ENCODE measurements around the gene ATP5MC3. TPM values are rescaled to one million over a fixed set of nuclear protein-coding genes. Genes with fewer than 3 reads are reported as not detected.

ATP5MC3 gene
- total and polyA plus RNA-seq, 2 donors (not counting 3 experiments of a cell fraction or from before 2014, with no cell fraction given), result 201 to 452 TPM

GRCh38 chr2:175158894-175159293, 22.6 kb downstream of the ATP5MC3 start:
- CTCF ChIA-PET, result no interaction called here
- Histone ChIP-seq H3K9ac (replicated peaks; ENCODE audit: extremely low read depth, insufficient read depth, low read length) (no peak overlapping the region), H3K4me3 (replicated peaks in 1 of 3; ENCODE audit: insufficient read depth in 1 of 3, low read depth in 1 of 3, low read length in 3 of 3) (no peak overlapping the region), H3K27me3 (ENCODE audit: control insufficient read depth in 2 of 2, insufficient read depth in 2 of 2, low read length in 2 of 2) (no peaks in the 10 kb centered on the region), H3K9me1 (replicated peaks; ENCODE audit: control insufficient read depth, extremely low read depth, insufficient read depth, low read length) (no peaks in the 10 kb centered on the region), H3K4me2 (ENCODE audit: insufficient read depth, low read length) (no peak overlapping the region), H3K36me3 (ENCODE audit: control insufficient read depth in 2 of 2, extremely low read depth in 1 of 2, insufficient read depth in 2 of 2, low read length in 2 of 2) (peaks cover 0 to 3% of the 10 kb centered on the region in 2 experiments), H3K9me3 (replicated peaks; ENCODE audit: control insufficient read depth, insufficient read depth, low read length) (no peaks in the 10 kb centered on the region), H2AFZ (ENCODE audit: low read depth, low read length) (no peak overlapping the region), H4K20me1 (replicated peaks; ENCODE audit: control insufficient read depth, extremely low read depth, insufficient read depth, low read length) (peaks cover 29% of the 10 kb centered on the region), H3K4me1 (ENCODE audit: control insufficient read depth, extremely low read depth, insufficient read depth, low read length) (peaks cover 9% of the 10 kb centered on the region), H3K27ac (ENCODE audit: insufficient read depth, low read depth, low read length) (no peak overlapping the region), H3K79me2 (ENCODE audit: control insufficient read depth, insufficient read depth, low read length) (peaks cover 95% of the 10 kb centered on the region)
- dilution Hi-C loops (cut with MboI; ENCODE audit: extremely low pct_ligation_motif_present, low sequenced_read_pairs), result no loop called here
- POLR2A ChIA-PET, result no interaction called here
- no peak for DNase-seq (ENCODE audit: low read depth, low spot score)
- TF ChIP-seq GATA2 (IDR thresholded peaks at IDR 0.05; ENCODE audit: insufficient read depth, insufficient read length, low read depth, low read length), result no peak
- no peak for FAIRE-seq
- no TSS peak for BruUV-seq (replicated peaks)
- intact Hi-C loops (cut with micrococcal nuclease), result no loop called here

DNA sequence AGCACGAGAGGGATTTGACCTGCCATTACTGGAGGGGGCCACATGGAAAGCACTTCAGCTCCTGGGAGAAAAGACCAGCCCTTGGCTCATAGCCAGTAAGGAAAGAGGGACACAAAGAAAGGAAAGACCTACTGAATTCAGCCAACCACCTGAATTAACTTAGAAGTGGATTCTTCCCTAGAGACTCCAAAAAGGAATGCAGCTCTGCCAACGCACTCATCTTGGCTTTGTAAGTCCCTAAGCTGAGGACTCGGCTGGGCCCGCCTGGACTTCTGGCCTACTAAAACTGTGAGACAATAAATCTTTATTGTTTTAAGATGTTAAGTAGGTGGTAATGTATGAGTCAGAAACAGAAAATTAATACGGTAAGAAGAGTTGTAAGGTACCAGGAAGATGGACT, 25.0 kb downstream of the ATP5MC3 start:
- Histone ChIP-seq H3K9ac (replicated peaks; ENCODE audit: extremely low read depth, insufficient read depth, low read length) (no peak overlapping the region), H2AFZ (ENCODE audit: low read depth, low read length) (no peak overlapping the region), H3K27me3 (ENCODE audit: control insufficient read depth in 2 of 2, insufficient read depth in 2 of 2, low read length in 2 of 2) (no peaks in the 10 kb centered on the region), H3K4me3 (replicated peaks in 1 of 3; ENCODE audit: insufficient read depth in 1 of 3, low read depth in 1 of 3, low read length in 3 of 3) (no peak overlapping the region), H4K20me1 (replicated peaks; ENCODE audit: control insufficient read depth, extremely low read depth, insufficient read depth, low read length) (peaks cover 32% of the 10 kb centered on the region), H3K4me1 (ENCODE audit: control insufficient read depth, extremely low read depth, insufficient read depth, low read length) (peaks cover 18% of the 10 kb centered on the region), H3K9me1 (replicated peaks; ENCODE audit: control insufficient read depth, extremely low read depth, insufficient read depth, low read length) (no peaks in the 10 kb centered on the region), H3K79me2 (ENCODE audit: control insufficient read depth, insufficient read depth, low read length) (peaks cover 96% of the 10 kb centered on the region), H3K36me3 (ENCODE audit: control insufficient read depth in 2 of 2, extremely low read depth in 1 of 2, insufficient read depth in 2 of 2, low read length in 2 of 2) (peaks cover 0 to 3% of the 10 kb centered on the region in 2 experiments), H3K9me3 (replicated peaks; ENCODE audit: control insufficient read depth, insufficient read depth, low read length) (no peaks in the 10 kb centered on the region), H3K4me2 (ENCODE audit: insufficient read depth, low read length) (no peak overlapping the region), H3K27ac (ENCODE audit: insufficient read depth, low read depth, low read length) (no peak overlapping the region)
- BruUV-seq (replicated peaks), result no TSS peak
- POLR2A ChIA-PET, result no interaction called here
- intact Hi-C loops (cut with micrococcal nuclease) (no loop called here), dilution Hi-C loops (cut with MboI; ENCODE audit: extremely low pct_ligation_motif_present, low sequenced_read_pairs) (no loop called here)
- FAIRE-seq (no peak), DNase-seq (ENCODE audit: low read depth, low spot score) (peak; percentile 24)
- CTCF ChIA-PET, result no interaction called here
- TF ChIP-seq POLR2A (IDR thresholded peaks at IDR 0.05; ENCODE audit: low read depth, low read length) (no peak), POLR2AphosphoS5 (IDR thresholded peaks at IDR 0.05; ENCODE audit: insufficient read depth, low read depth, low read length) (no peak), FOS (IDR thresholded peaks at IDR 0.05; ENCODE audit: borderline replicate concordance, insufficient read depth, low read length) (no peak), GATA2 (IDR thresholded peaks at IDR 0.05; ENCODE audit: insufficient read depth, insufficient read length, low read depth, low read length) (no peak), EZH2 (IDR thresholded peaks at IDR 0.05; ENCODE audit: borderline replicate concordance, low read depth, low read length, severe bottlenecking) (no peak), JUN (IDR thresholded peaks at IDR 0.05; ENCODE audit: borderline replicate concordance, insufficient read depth, insufficient read length, low read depth) (no peak), MYC (IDR thresholded peaks at IDR 0.05; ENCODE audit: low read depth, low read length) (no peak)
- TF ChIP-seq, protein P1, sequence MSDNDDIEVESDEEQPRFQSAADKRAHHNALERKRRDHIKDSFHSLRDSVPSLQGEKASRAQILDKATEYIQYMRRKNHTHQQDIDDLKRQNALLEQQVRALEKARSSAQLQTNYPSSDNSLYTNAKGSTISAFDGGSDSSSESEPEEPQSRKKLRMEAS (IDR thresholded peaks at IDR 0.05; ENCODE audit: insufficient read depth, insufficient read length), result no peak
- TF ChIP-seq, protein P2, sequence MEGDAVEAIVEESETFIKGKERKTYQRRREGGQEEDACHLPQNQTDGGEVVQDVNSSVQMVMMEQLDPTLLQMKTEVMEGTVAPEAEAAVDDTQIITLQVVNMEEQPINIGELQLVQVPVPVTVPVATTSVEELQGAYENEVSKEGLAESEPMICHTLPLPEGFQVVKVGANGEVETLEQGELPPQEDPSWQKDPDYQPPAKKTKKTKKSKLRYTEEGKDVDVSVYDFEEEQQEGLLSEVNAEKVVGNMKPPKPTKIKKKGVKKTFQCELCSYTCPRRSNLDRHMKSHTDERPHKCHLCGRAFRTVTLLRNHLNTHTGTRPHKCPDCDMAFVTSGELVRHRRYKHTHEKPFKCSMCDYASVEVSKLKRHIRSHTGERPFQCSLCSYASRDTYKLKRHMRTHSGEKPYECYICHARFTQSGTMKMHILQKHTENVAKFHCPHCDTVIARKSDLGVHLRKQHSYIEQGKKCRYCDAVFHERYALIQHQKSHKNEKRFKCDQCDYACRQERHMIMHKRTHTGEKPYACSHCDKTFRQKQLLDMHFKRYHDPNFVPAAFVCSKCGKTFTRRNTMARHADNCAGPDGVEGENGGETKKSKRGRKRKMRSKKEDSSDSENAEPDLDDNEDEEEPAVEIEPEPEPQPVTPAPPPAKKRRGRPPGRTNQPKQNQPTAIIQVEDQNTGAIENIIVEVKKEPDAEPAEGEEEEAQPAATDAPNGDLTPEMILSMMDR (IDR thresholded peaks at IDR 0.05; ENCODE audit: extremely low read depth in 1 of 2, insufficient read depth in 1 of 2, low read depth in 1 of 2, low read length in 2 of 2), result no peak

Measured in endothelial cell of umbilical vein (primary cell).